Subcutaneous adipose tissue (tissue), 4 donors: Measurements from ENCODE around the gene CEP95. TPM values are rescaled to one million over a fixed set of nuclear protein-coding genes. Genes with fewer than 3 reads are reported as not detected.

Experiments used
- total RNA-seq, 4 donors: library from RNA; depleted of rRNA; stranded (reverse); fragments of >200 nt; gene quantifications; one replicate each; pipeline ENCODE4 v1.1.0, GENCODE V29; 2016
- TF ChIP-seq, protein P1 (sequence below): fragments of 450-650 bp; IDR thresholded peaks from one replicate; pipeline ENCODE4 v1.5.1; 2016; ENCODE audit warnings: low read depth, mild to moderate bottlenecking, control low read depth, antibody characterized with exemption, moderate library complexity

CEP95 gene
- total RNA-seq, 4 donors from 2014 or later = 41.6 to 71.4 (median 53.4) TPM

GRCh38 chr17:64502809-64503208, 4.0 kb upstream of the CEP95 start:
- TF ChIP-seq, protein P1, sequence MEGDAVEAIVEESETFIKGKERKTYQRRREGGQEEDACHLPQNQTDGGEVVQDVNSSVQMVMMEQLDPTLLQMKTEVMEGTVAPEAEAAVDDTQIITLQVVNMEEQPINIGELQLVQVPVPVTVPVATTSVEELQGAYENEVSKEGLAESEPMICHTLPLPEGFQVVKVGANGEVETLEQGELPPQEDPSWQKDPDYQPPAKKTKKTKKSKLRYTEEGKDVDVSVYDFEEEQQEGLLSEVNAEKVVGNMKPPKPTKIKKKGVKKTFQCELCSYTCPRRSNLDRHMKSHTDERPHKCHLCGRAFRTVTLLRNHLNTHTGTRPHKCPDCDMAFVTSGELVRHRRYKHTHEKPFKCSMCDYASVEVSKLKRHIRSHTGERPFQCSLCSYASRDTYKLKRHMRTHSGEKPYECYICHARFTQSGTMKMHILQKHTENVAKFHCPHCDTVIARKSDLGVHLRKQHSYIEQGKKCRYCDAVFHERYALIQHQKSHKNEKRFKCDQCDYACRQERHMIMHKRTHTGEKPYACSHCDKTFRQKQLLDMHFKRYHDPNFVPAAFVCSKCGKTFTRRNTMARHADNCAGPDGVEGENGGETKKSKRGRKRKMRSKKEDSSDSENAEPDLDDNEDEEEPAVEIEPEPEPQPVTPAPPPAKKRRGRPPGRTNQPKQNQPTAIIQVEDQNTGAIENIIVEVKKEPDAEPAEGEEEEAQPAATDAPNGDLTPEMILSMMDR = no peak

DNA sequence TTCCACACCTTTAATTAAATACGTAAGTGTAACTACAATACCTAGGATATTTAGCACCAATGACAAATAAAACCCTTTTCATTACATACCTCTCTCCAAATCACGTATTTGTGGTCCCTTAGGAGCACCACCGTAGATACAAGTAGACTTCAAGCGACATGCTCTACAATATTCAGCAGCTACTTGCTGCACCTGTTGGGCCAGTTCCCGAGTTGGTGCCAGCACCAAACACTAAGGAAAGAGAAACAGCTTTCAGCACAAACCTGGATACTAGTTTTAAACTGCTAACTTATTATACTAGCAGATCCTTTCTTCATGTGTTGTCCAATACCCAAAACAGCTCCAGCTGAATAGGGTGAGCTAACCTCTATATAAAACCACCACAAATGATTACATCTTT, 3.4 kb upstream of the CEP95 start:
- TF ChIP-seq, protein P1 = no peak

GRCh38 chr17:64503821-64504768, 2.7 kb upstream of the CEP95 start:
- TF ChIP-seq, protein P1 = no peak

- TF ChIP-seq, protein P1 = no peak
Observed at GRCh38 chr17:64504769-64505339, 1.9 kb upstream of the CEP95 start.

- TF ChIP-seq, protein P1 = no peak
Observed at GRCh38 chr17:64505340-64506200, 1.2 kb upstream of the CEP95 start.

- TF ChIP-seq, protein P1 = no peak
Observed at GRCh38 chr17:64506201-64506575, 589 bp upstream of the CEP95 start, which contains the start of gene DDX5. Gene DDX5, minus strand, starts transcription at chr17:64506289. Its CDS starts 170 bp downstream, at chr17:64506119.
